B cell (primary cell): ENCODE measurements around the gene LGALS7.
"Not testable (repeated sequence)": the region's sequence is repeated elsewhere in the genome, so short reads cannot be mapped to it uniquely, and the experiment has no call there.

Experiments
- EZH2 ChIP-seq: IDR thresholded peaks from 2 replicates; pipeline ENCODE4 v1.6.1; 2012; ENCODE audit warnings: borderline replicate concordance, low read depth, mild to moderate bottlenecking, moderate library complexity, low read length; ENCODE audit not compliant: insufficient read depth, poor library complexity, severe bottlenecking
- TF ChIP-seq, protein P1 (sequence below): fragments of 200-600 bp; IDR thresholded peaks from one replicate; pipeline ENCODE4 v1.8.0; 2022; ENCODE audit warnings: antibody characterized with exemption, mild to moderate bottlenecking

GRCh38 chr19:38770228-38770948 is 2.9 kb downstream of the LGALS7 start:
- TF ChIP-seq EZH2: not testable (repeated sequence)
- TF ChIP-seq, protein P1, sequence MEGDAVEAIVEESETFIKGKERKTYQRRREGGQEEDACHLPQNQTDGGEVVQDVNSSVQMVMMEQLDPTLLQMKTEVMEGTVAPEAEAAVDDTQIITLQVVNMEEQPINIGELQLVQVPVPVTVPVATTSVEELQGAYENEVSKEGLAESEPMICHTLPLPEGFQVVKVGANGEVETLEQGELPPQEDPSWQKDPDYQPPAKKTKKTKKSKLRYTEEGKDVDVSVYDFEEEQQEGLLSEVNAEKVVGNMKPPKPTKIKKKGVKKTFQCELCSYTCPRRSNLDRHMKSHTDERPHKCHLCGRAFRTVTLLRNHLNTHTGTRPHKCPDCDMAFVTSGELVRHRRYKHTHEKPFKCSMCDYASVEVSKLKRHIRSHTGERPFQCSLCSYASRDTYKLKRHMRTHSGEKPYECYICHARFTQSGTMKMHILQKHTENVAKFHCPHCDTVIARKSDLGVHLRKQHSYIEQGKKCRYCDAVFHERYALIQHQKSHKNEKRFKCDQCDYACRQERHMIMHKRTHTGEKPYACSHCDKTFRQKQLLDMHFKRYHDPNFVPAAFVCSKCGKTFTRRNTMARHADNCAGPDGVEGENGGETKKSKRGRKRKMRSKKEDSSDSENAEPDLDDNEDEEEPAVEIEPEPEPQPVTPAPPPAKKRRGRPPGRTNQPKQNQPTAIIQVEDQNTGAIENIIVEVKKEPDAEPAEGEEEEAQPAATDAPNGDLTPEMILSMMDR: not testable (repeated sequence)
